ENCODE results near the gene FBXL17. TPM values are rescaled to one million over a fixed set of nuclear protein-coding genes. Genes with fewer than 3 reads are reported as not detected.

Gene FBXL17
- total RNA-seq, 1 donor from 2014 or later: 29.1 TPM

DNA sequence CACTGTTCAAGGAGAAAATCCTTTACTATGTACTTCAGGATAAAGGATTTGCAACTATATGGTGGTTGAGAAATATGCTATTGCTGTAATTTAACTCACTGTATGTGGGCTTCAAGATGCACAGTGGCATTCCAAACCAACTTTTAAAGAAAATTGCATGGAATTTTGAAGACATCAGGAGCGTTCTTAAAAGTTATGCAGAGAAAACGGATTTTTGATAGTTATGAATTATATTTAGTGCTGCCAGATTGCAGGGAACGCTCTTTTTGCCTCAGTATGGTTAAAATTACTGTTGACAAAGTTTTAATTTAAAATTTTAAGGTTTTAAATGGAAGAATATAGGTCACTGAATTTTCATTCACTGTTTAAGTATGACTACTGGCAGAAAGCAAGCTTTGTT, 375.1 kb downstream of the FBXL17 start:
- DNase-seq (ENCODE audit: low read depth): no peak

DNA sequence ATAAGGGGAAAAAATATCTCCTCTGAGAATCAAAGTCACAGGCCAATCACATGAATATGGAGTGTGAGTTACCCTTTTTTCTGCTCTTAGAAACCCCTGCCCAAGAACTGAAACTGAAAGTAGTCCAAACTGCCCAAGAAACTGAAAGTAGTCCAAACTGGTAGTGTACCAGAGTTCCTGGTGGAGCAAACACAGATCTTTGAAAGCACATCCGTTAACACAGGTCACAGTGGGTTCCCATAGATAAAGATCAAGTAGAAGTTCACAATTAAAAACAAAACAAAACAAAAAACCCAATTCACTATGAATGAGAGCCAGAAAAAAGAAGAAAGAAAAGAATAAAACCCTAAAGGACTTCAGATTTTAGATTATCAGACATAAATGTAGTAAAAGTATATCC, 378.7 kb downstream of the FBXL17 start:
- DNase-seq (ENCODE audit: low read depth): peak; percentile 49

DNA sequence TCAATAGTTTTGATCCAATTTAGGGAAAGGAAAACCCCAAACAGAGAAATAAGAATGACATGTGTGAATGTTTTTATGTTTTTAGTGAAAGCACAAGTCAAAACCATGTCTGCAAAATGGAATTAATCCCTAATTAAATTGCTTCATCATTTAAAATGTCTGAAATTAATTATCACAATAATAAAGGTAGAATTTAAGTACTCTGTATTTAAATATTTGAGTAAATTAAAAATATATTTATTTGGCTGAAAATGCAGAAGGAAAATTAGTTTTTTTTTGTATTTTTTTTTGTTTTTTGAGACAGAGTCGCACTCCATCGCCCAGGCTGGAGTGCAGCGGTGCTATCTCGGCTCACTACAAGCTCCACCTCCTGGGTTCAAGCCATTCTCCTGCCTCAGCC, 380.7 kb downstream of the FBXL17 start:
- DNase-seq (ENCODE audit: low read depth): no peak

GRCh38 chr5:107997338-107997980, 384.4 kb downstream of the FBXL17 start:
- peak; percentile 13 for DNase-seq (ENCODE audit: low read depth)

GRCh38 chr5:107993341-107993740, 388.6 kb downstream of the FBXL17 start:
- DNase-seq (ENCODE audit: low read depth): no peak

GRCh38 chr5:107990881-107991810, 390.8 kb downstream of the FBXL17 start:
- DNase-seq (ENCODE audit: low read depth): no peak

GRCh38 chr5:107985144-107985543, 396.8 kb downstream of the FBXL17 start:
- DNase-seq (ENCODE audit: low read depth): peak; percentile 11

- no peak for DNase-seq (ENCODE audit: low read depth)
These were observed 399.0 kb downstream of the FBXL17 start for GRCh38 chr5:107982703-107983425.

GRCh38 chr5:107980923-107981692, 400.8 kb downstream of the FBXL17 start:
- no peak for DNase-seq (ENCODE audit: low read depth)

GRCh38 chr5:107979900-107980299, 402.0 kb downstream of the FBXL17 start:
- DNase-seq (ENCODE audit: low read depth): no peak

DNA sequence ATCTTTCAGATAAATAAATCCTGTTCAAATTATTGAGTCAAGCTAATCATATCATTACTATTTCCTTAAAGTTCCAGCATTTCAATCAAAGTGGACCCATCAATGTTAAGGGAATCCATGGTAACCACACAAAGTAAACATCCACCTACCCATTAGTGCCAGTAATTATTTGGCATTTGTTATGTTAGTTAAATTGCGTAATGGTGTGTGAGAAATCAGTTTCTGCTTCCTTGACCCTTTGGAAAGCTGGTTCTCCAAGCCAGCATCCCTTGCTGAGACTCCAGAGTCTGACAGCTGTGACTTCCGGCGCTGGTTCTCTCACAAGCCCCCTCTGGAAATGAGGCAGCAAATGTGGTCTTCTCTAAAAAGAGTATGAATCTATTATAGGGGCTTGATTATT, 402.6 kb downstream of the FBXL17 start:
- peak; percentile 15 for DNase-seq (ENCODE audit: low read depth)

DNA sequence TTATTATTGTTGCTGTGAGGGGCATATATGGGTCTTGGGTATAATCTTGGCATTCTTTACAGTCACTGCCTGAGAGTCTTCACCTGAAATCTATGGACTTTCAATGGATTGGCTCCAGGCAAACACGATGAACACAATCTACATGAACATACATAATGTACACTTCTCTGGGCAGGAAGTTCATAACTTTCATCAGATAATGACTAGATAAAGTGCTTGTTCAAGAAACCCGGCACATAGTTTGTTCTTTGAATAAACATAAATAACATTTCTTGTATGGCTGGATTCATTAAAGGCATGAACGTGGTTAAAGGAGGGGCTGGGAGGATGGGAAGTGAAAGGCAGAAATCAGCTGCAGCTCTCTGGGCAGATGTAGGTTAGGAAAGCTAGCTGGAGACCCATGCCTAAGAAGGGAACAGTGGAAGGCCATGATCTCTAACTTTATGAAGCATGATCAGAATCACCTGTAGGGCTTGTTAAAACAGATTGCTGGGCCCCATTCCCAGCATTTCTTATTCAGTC, 404.3 kb downstream of the FBXL17 start:
- DNase-seq (ENCODE audit: low read depth): no peak

GRCh38 chr5:107975568-107975967, 406.3 kb downstream of the FBXL17 start:
- no peak for DNase-seq (ENCODE audit: low read depth)

GRCh38 chr5:107971846-107972245, 410.1 kb downstream of the FBXL17 start:
- no peak for DNase-seq (ENCODE audit: low read depth)

DNA sequence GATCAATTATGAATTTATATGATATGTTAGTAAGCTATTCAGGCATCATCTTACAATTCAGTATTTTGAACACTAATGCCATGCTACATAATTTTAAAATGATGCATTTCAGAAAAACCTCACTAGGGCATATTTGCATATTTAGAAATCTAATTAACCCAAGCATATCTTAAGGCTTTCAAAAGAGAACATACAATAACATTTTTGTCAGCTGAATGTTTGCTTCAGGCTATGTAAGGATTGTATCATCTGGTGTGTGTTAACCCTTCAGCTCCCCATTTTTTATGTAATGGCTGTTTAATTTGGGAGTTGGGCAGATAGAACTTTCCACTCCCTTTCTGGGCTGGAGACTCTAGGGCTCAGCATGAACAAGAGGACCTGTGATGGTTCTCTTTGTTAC, 412.1 kb downstream of the FBXL17 start:
- DNase-seq (ENCODE audit: low read depth): no peak

DNA sequence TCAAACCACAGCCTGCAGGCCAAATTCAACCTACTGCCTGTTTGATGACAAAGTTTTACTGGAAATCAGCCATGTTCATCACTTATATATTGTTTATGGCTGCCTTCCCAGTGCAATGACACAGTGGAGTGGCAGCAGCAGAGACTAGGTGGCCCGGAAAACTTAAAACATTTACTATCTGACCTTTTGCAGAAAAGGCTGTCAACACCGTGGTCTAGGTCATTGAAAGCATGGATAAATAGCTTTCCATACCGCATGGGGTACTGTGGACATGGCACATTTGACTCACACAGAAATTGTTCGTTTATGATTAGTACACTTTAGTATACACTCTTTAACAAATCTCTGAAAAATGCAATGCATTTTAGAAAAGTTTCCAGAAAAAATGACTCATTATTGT, 412.9 kb downstream of the FBXL17 start:
- DNase-seq (ENCODE audit: low read depth): no peak

- DNase-seq (ENCODE audit: low read depth): no peak
These were observed 413.5 kb downstream of the FBXL17 start for GRCh38 chr5:107968406-107968843.

GRCh38 chr5:107966201-107966600, 415.7 kb downstream of the FBXL17 start:
- no peak for DNase-seq (ENCODE audit: low read depth)

DNA sequence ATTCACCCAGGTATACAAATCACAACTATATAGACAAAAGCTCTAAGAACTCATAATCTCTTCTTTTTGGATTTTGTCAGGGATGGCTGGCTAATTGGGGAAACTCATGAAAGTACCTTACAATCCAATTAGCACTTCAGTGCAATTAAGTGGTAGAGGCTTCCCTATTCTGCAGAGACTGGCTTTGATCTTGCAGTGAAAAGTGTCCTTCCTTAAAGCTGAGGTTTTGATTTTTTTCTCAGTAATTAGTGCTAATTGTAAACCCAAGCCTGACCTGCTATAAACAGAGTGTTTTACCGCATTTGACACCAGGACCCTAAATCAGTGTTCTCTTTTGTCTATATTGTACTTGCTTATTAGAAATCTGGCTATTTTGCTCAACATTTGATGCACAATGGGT, 417.2 kb downstream of the FBXL17 start:
- DNase-seq (ENCODE audit: low read depth): no peak

DNA sequence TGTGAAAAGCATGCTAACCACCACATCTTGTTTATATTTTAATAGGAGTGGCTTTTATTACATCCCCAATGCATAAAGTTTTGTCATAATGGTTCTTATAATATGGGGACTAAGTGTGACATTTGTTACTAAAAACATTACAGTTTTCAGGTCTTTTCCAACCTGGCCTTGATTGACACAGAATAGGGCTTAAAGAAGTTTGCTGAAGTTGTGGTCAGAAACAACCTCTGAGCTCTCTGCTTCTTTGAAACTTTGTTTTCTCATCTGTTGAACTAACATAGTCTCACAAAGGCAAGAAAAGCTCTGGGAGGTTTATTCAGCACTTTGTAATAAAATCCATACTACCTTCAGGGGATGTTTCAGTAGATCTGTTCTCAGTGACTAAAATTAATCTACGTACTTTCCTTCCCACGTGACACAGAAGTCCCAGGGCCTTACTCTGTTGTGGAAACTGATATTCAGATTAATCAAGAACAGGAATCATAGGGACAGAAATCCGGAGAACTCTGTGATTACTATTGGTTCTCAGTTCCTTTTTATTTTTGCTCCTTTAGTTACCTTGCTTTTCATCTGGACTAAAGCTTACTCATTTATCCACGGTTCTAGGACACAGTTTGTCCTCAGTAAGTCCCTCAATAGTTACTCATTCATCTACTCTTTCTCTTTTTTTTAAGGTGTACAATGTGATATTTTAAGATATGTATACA, 422.2 kb downstream of the FBXL17 start:
- no peak for DNase-seq (ENCODE audit: low read depth)
